IPS DF 6.9 (cell line): ENCODE measurements around the gene SLIT3.

ENCODE experiments used
- DNase-seq: peaks from one replicate; pipeline ENCODE4 v3.0.0-alpha.2; 2013; ENCODE audit warnings: low read depth, low spot score
- H3K27ac ChIP-seq: one replicate; pipeline ENCODE4 v1.5.1; 2013; ENCODE audit warnings: low read length, control low read depth
- H3K27me3 ChIP-seq: 2 replicates; pipeline ENCODE4 v1.6.1; 2013; ENCODE audit warnings: mild to moderate bottlenecking, low read length; ENCODE audit not compliant: control insufficient read depth, insufficient read depth
- H3K36me3 ChIP-seq: 2 replicates; pipeline ENCODE4 v1.6.1; 2013; ENCODE audit warnings: low read length; ENCODE audit not compliant: control insufficient read depth, insufficient read depth
- H3K4me1 ChIP-seq: 2 replicates; pipeline ENCODE4 v1.6.1; 2013; ENCODE audit warnings: low read length; ENCODE audit not compliant: control insufficient read depth, insufficient read depth
- H3K4me3 ChIP-seq: 2 replicates; pipeline ENCODE4 v1.5.1; 2013; ENCODE audit warnings: mild to moderate bottlenecking, low read length
- H3K9me3 ChIP-seq: 2 replicates; pipeline ENCODE4 v1.6.1; 2013; ENCODE audit warnings: low read length, inconsistent platforms; ENCODE audit not compliant: control insufficient read depth, insufficient read depth
- WGBS: extraction: QIAGEN DNeasy Blood & Tissue Kit; methylation state at CpG from one replicate; pipeline ENCODE4 v1.1.7; 2013; ENCODE audit warnings: mixed read lengths, missing lambda C conversion rate; ENCODE audit not compliant: insufficient read length, insufficient coverage; 5-methylcytosine and 5-hydroxymethylcytosine counted together

SLIT3 gene

GRCh38 chr5:169182797-169183196 lies 118.1 kb downstream of the SLIT3 start:
- WGBS, result no CpG with 5 or more reads among the region's 4 CpGs
- no peak for DNase-seq
- Histone ChIP-seq H3K27me3 (no peaks in the 10 kb centered on the region), H3K9me3 (no peaks in the 10 kb centered on the region; the same call in 1 of the 2 replicates), H3K36me3 (no peaks in the 10 kb centered on the region), H3K27ac (no peak overlapping the region), H3K4me3 (no peak overlapping the region), H3K4me1 (no peaks in the 10 kb centered on the region)

GRCh38 chr5:169181814-169182213 lies 119.1 kb downstream of the SLIT3 start:
- no peak overlapping the region for H3K4me3 ChIP-seq
- no peaks in the 10 kb centered on the region for H3K27me3 ChIP-seq
- H3K27ac ChIP-seq, result no peak overlapping the region
- DNase-seq, result no peak
- no peaks in the 10 kb centered on the region for H3K36me3 ChIP-seq
- no peaks in the 10 kb centered on the region for H3K9me3 ChIP-seq
- WGBS, result no CpG with 5 or more reads among the region's 8 CpGs
- no peaks in the 10 kb centered on the region for H3K4me1 ChIP-seq

DNA sequence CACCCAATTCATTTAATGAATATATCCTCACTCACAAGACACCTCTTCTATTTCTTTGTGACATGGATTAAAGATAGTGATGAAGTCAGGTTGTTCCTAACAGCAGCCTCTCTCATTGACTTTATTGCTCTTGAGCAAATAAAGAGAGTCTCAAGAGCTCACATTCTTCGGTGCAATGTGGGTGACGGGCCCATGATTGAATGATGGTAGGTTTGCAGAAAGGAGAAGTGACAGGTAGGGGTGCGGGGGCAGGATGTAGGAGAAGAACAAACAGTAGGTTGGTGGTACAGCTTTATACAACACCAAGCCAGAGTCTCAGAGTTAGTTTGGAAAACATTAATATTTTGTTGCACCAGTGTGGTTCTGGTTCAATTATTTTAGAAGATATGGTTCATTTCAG lies 122.2 kb downstream of the SLIT3 start:
- no peak overlapping the region for H3K27ac ChIP-seq
- no peaks in the 10 kb centered on the region for H3K4me1 ChIP-seq
- H3K27me3 ChIP-seq, result no peaks in the 10 kb centered on the region; the same call in 1 of the 2 replicates
- no CpG with 5 or more reads among the region's 3 CpGs for WGBS
- no peaks in the 10 kb centered on the region for H3K9me3 ChIP-seq
- no peak for DNase-seq
- no peak overlapping the region for H3K4me3 ChIP-seq
- H3K36me3 ChIP-seq, result no peaks in the 10 kb centered on the region

GRCh38 chr5:169178274-169178673 lies 122.7 kb downstream of the SLIT3 start:
- 100% methylated on average over 2 of the region's 5 CpGs for WGBS
- Histone ChIP-seq H3K27ac (no peak overlapping the region), H3K36me3 (no peaks in the 10 kb centered on the region), H3K4me1 (no peaks in the 10 kb centered on the region), H3K27me3 (no peaks in the 10 kb centered on the region; the same call in 1 of the 2 replicates), H3K4me3 (no peak overlapping the region), H3K9me3 (no peaks in the 10 kb centered on the region)
- DNase-seq, result no peak

DNA sequence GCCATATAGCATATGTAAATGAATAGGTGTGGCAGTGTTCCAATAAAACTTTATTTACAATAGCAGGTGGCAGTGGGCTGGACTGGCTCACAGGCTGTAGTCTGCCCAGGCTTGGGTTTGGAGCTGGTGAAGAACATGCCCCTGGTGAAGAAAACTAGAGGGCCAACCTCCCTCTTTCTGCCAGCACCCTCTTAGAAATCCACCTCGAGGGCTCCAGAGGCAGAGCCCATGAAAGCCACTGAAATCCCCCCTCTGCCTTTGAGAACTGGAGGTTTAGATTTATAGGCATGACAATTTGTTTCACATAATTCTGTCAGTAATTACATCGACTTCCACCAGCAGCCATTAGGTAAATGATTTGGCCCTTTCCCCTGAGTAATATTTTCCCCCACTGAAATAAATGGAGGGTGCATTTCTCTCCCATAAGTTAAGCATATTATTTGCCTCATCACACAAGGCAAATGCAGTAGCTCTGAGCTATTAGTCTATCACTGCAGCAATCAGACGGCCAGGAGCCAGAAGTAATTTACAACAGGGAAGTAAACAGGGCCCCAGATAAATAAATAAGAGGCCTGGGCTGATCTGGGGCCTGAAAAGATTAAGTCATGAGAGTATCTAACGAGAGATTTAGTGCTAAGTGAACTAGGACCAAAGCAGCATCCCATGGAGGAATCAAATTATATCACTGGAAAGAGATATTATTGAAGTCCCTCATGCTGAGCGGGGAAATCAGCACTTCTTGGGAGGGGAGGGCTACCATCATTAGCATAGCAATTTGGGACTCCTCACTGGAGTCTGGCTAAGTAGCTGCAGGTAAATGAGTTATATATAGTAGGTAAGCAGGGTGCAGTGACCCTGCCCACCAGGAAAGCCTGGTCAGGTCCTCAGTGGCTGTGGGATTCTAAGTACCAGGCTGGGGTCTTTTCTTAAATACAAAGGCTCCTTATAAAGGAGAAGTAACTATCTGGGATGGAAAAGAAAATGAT lies 123.9 kb downstream of the SLIT3 start:
- H3K9me3 ChIP-seq, result no peaks in the 10 kb centered on the region
- H3K36me3 ChIP-seq, result no peaks in the 10 kb centered on the region
- no peak for DNase-seq
- WGBS, result no CpG with 5 or more reads among the region's 5 CpGs
- H3K4me1 ChIP-seq, result no peaks in the 10 kb centered on the region
- H3K4me3 ChIP-seq, result no peak overlapping the region
- no peaks in the 10 kb centered on the region; the same call in 1 of the 2 replicates for H3K27me3 ChIP-seq
- H3K27ac ChIP-seq, result no peak overlapping the region

GRCh38 chr5:169175733-169176132 lies 125.2 kb downstream of the SLIT3 start:
- Histone ChIP-seq H3K4me3 (no peak overlapping the region), H3K9me3 (no peaks in the 10 kb centered on the region), H3K27me3 (no peaks in the 10 kb centered on the region; the same call in 1 of the 2 replicates), H3K27ac (no peak overlapping the region), H3K36me3 (no peaks in the 10 kb centered on the region), H3K4me1 (peaks cover 3% of the 10 kb centered on the region; the same call in 1 of the 2 replicates)
- no CpG with 5 or more reads among the region's 3 CpGs for WGBS
- DNase-seq, result no peak

- Histone ChIP-seq H3K4me3 (no peak overlapping the region), H3K9me3 (no peaks in the 10 kb centered on the region), H3K4me1 (peaks cover 3% of the 10 kb centered on the region; the same call in 1 of the 2 replicates), H3K36me3 (no peaks in the 10 kb centered on the region), H3K27me3 (no peaks in the 10 kb centered on the region; the same call in 1 of the 2 replicates), H3K27ac (no peak overlapping the region)
- DNase-seq, result no peak
- WGBS, result no CpG with 5 or more reads among the region's 1 CpG
These were observed 126.0 kb downstream of the SLIT3 start for GRCh38 chr5:169174923-169175322.

- Histone ChIP-seq H3K36me3 (no peaks in the 10 kb centered on the region), H3K27ac (no peak overlapping the region), H3K4me1 (peaks cover 3% of the 10 kb centered on the region; the same call in 1 of the 2 replicates), H3K4me3 (no peak overlapping the region), H3K27me3 (no peaks in the 10 kb centered on the region; the same call in 1 of the 2 replicates), H3K9me3 (no peaks in the 10 kb centered on the region)
- WGBS, result no CpG with 5 or more reads among the region's 6 CpGs
- DNase-seq, result no peak
These were observed 127.6 kb downstream of the SLIT3 start for GRCh38 chr5:169173372-169173771.

GRCh38 chr5:169171515-169171914 lies 129.4 kb downstream of the SLIT3 start:
- DNase-seq, result no peak
- peaks cover 3% of the 10 kb centered on the region; the same call in 1 of the 2 replicates for H3K4me1 ChIP-seq
- no peaks in the 10 kb centered on the region for H3K9me3 ChIP-seq
- H3K4me3 ChIP-seq, result no peak overlapping the region
- no CpG with 5 or more reads among the region's 2 CpGs for WGBS
- H3K36me3 ChIP-seq, result no peaks in the 10 kb centered on the region
- no peaks in the 10 kb centered on the region; the same call in 1 of the 2 replicates for H3K27me3 ChIP-seq
- no peak overlapping the region for H3K27ac ChIP-seq

GRCh38 chr5:169169783-169170182 lies 131.2 kb downstream of the SLIT3 start:
- no peak for DNase-seq
- H3K4me1 ChIP-seq, result peaks cover 3% of the 10 kb centered on the region; the same call in 1 of the 2 replicates
- no CpG with 5 or more reads among the region's 4 CpGs for WGBS

More at GRCh38 chr5:169169783-169170182, 131.2 kb downstream of the SLIT3 start:
- Histone ChIP-seq H3K27ac (no peak overlapping the region), H3K36me3 (no peaks in the 10 kb centered on the region), H3K9me3 (no peaks in the 10 kb centered on the region), H3K27me3 (no peaks in the 10 kb centered on the region; the same call in 1 of the 2 replicates), H3K4me3 (no peak overlapping the region)
